ENCODE measurements around the gene PCDH9. TPM values are rescaled to one million over a fixed set of nuclear protein-coding genes. Genes with fewer than 3 reads are reported as not detected.

PCDH9 gene
- polyA plus RNA-seq, 3 donors: 0.03 TPM; not detected in 1

GRCh38 chr13:66635526-66635925 is 594.6 kb downstream of the PCDH9 start:
- no peak for TF ChIP-seq CTCF (IDR thresholded peaks at IDR 0.05)
- Histone ChIP-seq H2AFZ (ENCODE audit: insufficient read depth, low read depth, low read length, poor library complexity, severe bottlenecking) (no peak overlapping the region), H3K27ac (ENCODE audit: low read depth in 1 of 2, low read length in 2 of 2) (no peak overlapping the region), H3K4me1 (ENCODE audit: control insufficient read depth in 1 of 2, insufficient read depth in 2 of 2, low read length in 2 of 2) (no peaks in the 10 kb centered on the region), H3K4me2 (replicated peaks; ENCODE audit: extremely low read depth, low read length, poor library complexity, severe bottlenecking) (no peak overlapping the region), H3K9ac (ENCODE audit: insufficient read depth, low read length, poor library complexity, severe bottlenecking) (no peak overlapping the region), H3K79me2 (ENCODE audit: insufficient read depth, low read length) (no peaks in the 10 kb centered on the region), H3K36me3 (replicated peaks in 1 of 2; ENCODE audit: control insufficient read depth in 1 of 2, insufficient read depth in 2 of 2, low read length in 2 of 2) (no peaks in the 10 kb centered on the region), H3K9me3 (replicated peaks in 1 of 2; ENCODE audit: control insufficient read depth in 1 of 2, insufficient read depth in 1 of 2, low read length in 2 of 2) (peaks cover 4 to 5% of the 10 kb centered on the region in 2 donors), H4K20me1 (ENCODE audit: insufficient read depth, low read length) (no peaks in the 10 kb centered on the region), H3K4me3 (replicated peaks in 1 of 3; ENCODE audit: low read depth in 2 of 3, low read length in 3 of 3) (no peak overlapping the region), H3K27me3 (ENCODE audit: control insufficient read depth in 2 of 2, insufficient read depth in 2 of 2, low read length in 2 of 2) (no peaks in the 10 kb centered on the region)
- peaks cover 0 to 10% (median 2%) of the 10 kb centered on the region in 7 donors for H3K9me3 Mint-ChIP-seq
- H3K27me3 Mint-ChIP-seq (ENCODE audit: low read depth in 3 of 3): no peaks in the 10 kb centered on the region
- H3K4me1 Mint-ChIP-seq: no peaks in the 10 kb centered on the region
- H3K4me3 Mint-ChIP-seq: no peak overlapping the region
- intact Hi-C loops (cut with micrococcal nuclease): no loop called here
- no peak for DNase-seq
- H3K36me3 Mint-ChIP-seq: no peaks in the 10 kb centered on the region
- H3K27ac Mint-ChIP-seq: no peak overlapping the region
- no CpG with 5 or more reads among the region's 1 CpG for WGBS (ENCODE audit: insufficient coverage)

- Histone ChIP-seq H3K9ac (ENCODE audit: insufficient read depth, low read length, poor library complexity, severe bottlenecking) (no peak overlapping the region), H3K9me3 (replicated peaks in 1 of 2; ENCODE audit: control insufficient read depth in 1 of 2, insufficient read depth in 1 of 2, low read length in 2 of 2) (peaks cover 4 to 5% of the 10 kb centered on the region in 2 donors), H3K4me1 (ENCODE audit: control insufficient read depth in 1 of 2, insufficient read depth in 2 of 2, low read length in 2 of 2) (no peaks in the 10 kb centered on the region), H3K79me2 (ENCODE audit: insufficient read depth, low read length) (no peaks in the 10 kb centered on the region), H2AFZ (ENCODE audit: insufficient read depth, low read depth, low read length, poor library complexity, severe bottlenecking) (no peak overlapping the region), H3K4me3 (replicated peaks in 1 of 3; ENCODE audit: low read depth in 2 of 3, low read length in 3 of 3) (no peak overlapping the region), H3K27ac (ENCODE audit: low read depth in 1 of 2, low read length in 2 of 2) (no peak overlapping the region), H3K4me2 (replicated peaks; ENCODE audit: extremely low read depth, low read length, poor library complexity, severe bottlenecking) (no peak overlapping the region), H3K36me3 (replicated peaks in 1 of 2; ENCODE audit: control insufficient read depth in 1 of 2, insufficient read depth in 2 of 2, low read length in 2 of 2) (no peaks in the 10 kb centered on the region), H4K20me1 (ENCODE audit: insufficient read depth, low read length) (no peaks in the 10 kb centered on the region), H3K27me3 (ENCODE audit: control insufficient read depth in 2 of 2, insufficient read depth in 2 of 2, low read length in 2 of 2) (no peaks in the 10 kb centered on the region)
- Mint-ChIP-seq H3K4me1 (no peaks in the 10 kb centered on the region), H3K27ac (no peak overlapping the region), H3K36me3 (no peaks in the 10 kb centered on the region), H3K4me3 (no peak overlapping the region), H3K27me3 (ENCODE audit: low read depth in 3 of 3) (no peaks in the 10 kb centered on the region), H3K9me3 (peaks cover 0 to 10% (median 2%) of the 10 kb centered on the region in 7 donors)
- intact Hi-C loops (cut with micrococcal nuclease): no loop called here
- no peak for DNase-seq
- no peak for TF ChIP-seq CTCF (IDR thresholded peaks at IDR 0.05)
Observed at GRCh38 chr13:66634384-66634783, 595.8 kb downstream of the PCDH9 start.
